Nasal cavity respiratory epithelium epithelial cell of viscerocranial mucosa (primary cell): Measurements from ENCODE around the gene NBPF9. TPM values are rescaled to one million over a fixed set of nuclear protein-coding genes. Genes with fewer than 3 reads are reported as not detected.

Experiments used
- total RNA-seq: library from RNA; depleted of rRNA; stranded (reverse); fragments of >200 nt; gene quantifications from 2 replicates; pipeline ENCODE4 v1.2.3, GENCODE V29; 2014

The NBPF9 gene, protein sequence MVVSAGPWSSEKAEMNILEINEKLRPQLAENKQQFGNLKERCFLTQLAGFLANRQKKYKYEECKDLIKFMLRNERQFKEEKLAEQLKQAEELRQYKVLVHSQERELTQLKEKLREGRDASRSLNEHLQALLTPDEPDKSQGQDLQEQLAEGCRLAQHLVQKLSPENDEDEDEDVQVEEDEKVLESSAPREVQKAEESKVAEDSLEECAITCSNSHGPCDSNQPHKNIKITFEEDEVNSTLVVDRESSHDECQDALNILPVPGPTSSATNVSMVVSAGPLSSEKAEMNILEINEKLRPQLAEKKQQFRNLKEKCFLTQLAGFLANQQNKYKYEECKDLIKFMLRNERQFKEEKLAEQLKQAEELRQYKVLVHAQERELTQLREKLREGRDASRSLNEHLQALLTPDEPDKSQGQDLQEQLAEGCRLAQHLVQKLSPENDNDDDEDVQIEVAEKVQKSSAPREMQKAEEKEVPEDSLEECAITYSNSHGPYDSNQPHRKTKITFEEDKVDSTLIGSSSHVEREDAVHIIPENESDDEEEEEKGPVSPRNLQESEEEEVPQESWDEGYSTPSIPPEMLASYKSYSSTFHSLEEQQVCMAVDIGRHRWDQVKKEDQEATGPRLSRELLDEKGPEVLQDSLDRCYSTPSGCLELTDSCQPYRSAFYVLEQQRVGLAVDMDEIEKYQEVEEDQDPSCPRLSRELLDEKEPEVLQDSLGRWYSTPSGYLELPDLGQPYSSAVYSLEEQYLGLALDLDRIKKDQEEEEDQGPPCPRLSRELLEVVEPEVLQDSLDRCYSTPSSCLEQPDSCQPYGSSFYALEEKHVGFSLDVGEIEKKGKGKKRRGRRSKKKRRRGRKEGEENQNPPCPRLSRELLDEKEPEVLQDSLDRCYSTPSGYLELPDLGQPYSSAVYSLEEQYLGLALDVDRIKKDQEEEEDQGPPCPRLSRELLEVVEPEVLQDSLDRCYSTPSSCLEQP (N-terminal part only)
- total RNA-seq: 15.0 and 20.8 TPM in 2 replicates

GRCh38 chr1:149103109-149104081 is at the start of gene NBPF9:
Gene NBPF9, minus strand, starts transcription at chr1:149103551. Its CDS starts 21,412 bp downstream, at chr1:149082139.

